ENCODE results near the gene KCNQ1OT1.

Gene KCNQ1OT1

DNA sequence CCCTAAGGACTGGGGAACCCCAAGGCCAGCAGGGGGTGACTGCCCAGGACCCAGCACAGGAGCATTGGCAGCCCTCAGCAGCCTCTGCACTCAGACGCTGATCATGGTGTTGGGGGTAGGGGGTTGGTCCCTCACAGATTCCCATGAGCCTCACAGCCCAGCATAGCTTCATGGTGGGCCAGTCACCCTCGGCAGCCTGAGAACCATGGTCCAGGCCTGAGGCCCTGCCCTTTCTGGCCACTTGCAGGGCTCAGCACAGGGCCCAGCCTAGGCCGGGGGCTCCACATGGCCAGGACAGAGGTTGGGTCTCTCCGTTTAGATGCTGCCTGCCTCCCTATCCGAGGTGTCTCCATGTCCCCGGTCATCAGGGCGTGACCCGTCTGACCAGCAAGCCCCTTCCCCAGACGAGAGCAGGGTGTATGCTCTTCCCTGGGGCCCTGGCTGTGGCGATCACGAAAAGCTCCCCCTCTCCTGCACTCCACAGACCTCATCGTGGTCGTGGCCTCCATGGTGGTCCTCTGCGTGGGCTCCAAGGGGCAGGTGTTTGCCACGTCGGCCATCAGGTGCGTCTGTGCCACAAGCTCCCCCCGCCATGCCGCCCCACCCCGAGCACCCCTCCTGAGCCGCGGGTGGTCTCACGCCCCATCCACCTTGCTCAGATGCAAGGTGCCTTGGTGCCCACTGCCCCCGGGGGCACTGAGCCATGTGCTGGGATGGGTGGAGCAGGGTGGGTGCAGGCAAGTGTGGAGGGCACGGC is 128.8 kb downstream of the KCNQ1OT1 start:
- DNase-seq (ENCODE audit: low read depth) = no peak

DNA sequence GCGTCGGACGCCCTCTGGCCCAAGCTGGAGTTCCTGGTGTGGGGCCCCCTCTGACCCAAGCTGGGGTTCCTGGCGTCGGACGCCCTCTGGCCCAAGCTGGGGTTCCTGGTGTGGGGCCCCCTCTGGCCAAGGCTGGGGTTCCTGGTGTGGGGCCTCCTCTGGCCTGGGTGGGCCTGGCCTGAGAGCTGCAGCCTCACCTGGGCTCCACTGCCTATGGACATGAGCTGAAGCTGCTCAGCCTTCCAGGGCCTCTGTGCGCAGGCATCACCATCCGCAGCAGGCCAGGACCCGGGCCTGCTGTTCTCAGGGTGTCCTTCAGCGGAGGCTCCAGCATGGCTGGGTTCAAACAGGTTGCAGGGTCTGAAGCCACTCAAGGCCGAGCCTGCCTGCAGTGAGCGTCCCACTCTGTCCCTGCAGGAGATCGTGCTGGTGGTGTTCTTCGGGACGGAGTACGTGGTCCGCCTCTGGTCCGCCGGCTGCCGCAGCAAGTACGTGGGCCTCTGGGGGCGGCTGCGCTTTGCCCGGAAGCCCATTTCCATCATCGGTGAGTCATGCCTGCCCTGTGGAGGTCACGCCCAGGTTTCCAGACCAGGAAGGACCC is 129.5 kb downstream of the KCNQ1OT1 start:
- no peak for DNase-seq (ENCODE audit: low read depth)

DNA sequence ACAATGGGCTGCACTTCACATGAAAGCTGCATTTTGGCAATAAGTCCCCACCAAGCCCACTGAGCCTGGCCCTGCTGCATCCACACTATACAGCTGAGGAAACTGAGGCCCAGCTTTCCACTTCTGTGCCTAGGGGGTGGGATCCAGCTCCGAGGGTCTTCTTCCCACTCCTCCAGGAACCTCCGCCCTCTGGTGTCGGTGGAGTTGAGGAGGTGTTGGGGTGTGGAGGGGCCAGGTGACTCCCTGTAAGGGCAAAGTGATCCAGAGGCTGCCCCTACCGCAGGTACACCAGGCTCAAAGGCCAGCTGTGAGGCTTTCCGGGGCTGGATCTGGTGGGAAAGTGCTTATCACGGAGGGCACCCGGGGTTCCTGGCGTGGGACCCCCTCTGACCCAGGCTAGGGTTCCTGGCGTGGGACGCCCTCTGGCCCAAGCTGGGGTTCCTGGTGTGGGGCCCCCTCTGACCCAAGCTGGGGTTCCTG is 130.0 kb downstream of the KCNQ1OT1 start:
- DNase-seq (ENCODE audit: low read depth) = no peak

GRCh38 chr11:2569321-2569721 is 130.5 kb downstream of the KCNQ1OT1 start:
- DNase-seq (ENCODE audit: low read depth) = no peak

DNA sequence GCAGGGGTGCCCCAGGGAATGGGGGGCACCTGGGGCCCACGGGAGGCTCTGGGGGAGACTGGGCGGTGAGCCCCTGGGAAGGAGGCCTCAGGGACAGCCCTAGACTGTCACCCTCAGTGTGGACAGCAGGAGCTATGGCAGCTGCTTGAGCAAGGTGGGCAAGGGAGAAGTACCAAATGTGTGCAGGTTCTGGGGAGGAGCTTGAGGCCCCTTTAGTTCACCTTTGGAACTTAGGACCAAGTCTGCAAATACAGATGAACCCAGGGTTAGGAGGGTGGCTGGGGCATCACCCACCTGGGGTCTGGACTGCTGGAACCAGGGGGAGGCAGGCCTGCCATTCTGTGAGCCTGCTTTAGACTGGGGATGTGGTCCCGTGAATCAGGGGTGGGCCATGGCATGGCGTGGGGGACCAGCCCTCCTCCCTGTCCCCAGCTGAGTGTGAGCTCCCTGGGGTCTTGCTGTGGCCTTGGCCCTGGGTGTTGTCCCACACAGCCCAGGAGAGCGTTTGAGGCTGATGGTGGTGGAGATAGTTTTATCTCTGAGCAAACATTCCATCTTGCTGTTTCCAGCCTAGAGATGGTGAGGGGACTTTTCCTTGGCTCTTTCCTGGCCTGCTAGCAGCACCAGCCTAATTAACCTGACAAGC is 132.6 kb downstream of the KCNQ1OT1 start:
- DNase-seq (ENCODE audit: low read depth) = no peak

- DNase-seq (ENCODE audit: low read depth) = no peak
Observed at GRCh38 chr11:2566223-2567025, 133.4 kb downstream of the KCNQ1OT1 start.

DNA sequence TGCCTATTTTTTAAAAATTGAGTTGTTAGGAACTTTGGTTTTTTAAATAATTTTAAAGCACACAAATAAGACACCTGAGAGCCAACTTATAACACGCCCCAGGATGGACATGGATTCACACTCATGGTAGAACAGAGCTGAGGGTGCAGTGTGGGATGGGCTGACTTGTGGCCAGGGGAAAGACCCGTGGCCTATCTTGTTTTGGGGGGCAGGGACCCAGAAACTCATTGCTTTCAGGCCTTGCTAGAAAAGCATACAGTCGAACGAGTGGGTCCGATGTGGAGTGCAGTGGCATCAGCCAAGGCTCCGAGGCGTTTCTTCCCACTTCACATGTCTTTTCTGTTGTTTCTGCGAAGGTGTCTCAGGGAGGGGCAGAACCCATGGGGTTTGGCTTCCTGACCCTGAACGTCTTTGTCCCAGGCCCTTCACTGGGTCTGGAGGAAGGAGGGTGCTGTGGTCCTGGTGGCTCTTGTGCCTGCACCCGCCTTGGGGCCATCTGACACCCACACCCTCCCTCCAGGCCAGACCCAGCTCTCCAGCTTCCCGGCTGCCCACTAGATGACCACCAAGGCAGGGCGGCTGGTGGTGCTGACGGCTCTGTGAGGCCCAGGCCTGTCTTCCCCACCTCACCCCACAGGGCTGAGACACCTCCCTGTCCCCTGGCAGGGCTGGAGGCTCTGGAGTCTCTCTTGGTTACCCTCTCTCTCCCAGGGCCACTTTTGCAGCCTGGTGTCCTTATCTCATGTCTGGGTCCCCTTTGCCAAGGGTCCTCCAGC is 134.2 kb downstream of the KCNQ1OT1 start:
- no peak for DNase-seq (ENCODE audit: low read depth)

- DNase-seq (ENCODE audit: low read depth) = no peak
Observed at GRCh38 chr11:2564588-2565425, 135.0 kb downstream of the KCNQ1OT1 start.

- no peak for DNase-seq (ENCODE audit: low read depth)
Observed at GRCh38 chr11:2564008-2564530, 135.7 kb downstream of the KCNQ1OT1 start.

GRCh38 chr11:2563213-2564007 is 136.4 kb downstream of the KCNQ1OT1 start:
- no peak for DNase-seq (ENCODE audit: low read depth)

GRCh38 chr11:2562890-2563212 is 136.9 kb downstream of the KCNQ1OT1 start:
- no peak for DNase-seq (ENCODE audit: low read depth)

DNA sequence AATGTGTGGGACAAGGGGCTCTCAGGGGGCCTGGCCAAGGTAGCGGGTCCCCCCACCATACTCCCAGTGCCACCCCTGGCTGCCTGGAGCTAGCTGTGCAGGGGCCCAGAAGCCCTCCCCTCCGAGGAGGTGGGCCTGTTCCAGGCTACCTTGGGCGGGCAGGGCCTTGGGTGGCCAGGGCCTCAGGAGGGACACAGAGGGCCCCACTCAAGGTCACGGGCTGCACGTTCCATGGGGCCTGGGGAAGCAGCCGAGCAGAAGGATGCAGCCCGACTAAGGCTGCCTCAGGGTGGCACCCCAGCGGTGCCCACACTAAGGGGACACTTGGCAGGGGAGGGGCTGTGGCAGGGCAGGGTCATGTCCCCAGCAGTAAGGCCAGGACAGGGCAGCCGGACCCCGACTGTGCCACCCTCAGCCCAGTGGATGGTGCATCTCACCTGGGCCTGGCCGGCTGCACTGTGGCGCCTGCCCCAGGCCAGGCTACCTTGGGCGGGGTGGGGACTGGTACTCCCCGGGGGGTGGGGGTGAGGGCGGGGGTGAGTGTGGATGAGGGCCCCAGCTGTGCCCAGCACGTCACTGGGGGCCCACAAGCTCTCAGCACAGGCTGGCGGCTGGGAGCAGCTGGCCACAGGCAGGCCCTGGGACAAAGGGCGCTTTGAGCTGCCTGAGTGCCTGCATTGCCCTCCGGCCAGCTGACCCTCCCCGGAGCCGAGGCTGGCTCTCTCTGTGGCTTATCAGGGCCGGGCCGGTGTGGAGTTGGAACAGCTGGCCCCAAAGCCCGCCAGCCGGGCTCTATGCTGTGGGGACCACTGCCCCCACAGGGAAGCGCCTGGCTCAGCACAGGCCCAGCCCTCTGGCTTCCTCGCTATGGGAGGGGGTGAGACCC is 137.9 kb downstream of the KCNQ1OT1 start:
- DNase-seq (ENCODE audit: low read depth) = no peak

- no peak for DNase-seq (ENCODE audit: low read depth)
Observed at GRCh38 chr11:2559527-2560311, 140.1 kb downstream of the KCNQ1OT1 start.

DNA sequence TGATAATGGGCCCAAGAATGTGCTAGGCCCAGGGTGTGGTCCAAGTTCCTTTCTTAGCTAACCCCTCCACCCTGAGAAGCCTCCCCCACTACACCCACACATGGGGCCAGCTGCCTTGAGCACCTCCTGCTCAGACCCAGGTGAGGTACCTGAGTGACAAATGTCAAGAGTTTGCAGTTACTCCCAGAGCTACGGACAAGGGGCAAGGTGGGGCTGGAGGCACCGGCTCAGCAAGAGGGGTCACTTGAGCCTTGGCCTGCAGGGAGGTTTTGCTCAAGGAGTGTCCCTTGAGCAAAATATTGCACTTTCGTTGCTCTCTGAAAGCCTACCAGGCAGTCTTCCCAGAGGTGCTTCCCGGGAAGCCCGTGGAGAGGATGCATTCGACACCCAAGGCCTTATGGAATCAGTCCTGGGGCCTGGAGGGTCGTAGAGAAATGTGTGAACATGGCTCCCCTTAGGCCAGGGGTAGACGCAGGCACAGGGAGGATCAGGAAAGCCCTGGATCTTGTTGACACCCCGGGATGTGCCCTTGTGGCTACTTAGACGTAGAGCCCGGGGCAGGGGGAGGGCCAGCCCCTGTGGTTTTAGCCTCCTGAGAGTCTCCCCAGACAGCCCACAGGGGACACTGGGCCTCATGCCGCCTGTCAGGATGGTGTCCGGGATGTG is 140.8 kb downstream of the KCNQ1OT1 start:
- DNase-seq (ENCODE audit: low read depth) = no peak

DNA sequence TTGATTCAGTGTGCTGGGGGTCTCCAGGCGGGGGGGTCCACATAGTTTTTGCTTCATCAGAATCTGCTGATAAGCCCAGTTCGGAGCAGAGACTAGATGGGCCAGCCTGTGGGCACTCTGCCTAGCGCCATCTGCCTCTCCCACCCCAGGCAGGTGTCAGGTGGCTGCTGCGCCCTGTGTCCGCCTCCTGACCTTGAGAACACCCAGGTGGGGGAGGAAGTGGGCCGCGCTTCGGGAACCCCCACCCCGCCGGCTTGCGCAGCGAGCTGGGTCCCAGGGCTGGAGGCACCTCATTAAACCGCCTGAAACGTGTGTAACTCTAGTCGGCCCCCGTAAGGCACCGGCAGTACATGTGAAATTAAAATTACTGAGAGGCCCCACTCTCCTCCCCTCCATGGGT is 141.4 kb downstream of the KCNQ1OT1 start:
- no peak for DNase-seq (ENCODE audit: low read depth)

Measured in T follicular helper cell (primary cell).